Calu3 (cell line): ENCODE measurements around the gene SMAD9. TPM values are rescaled to one million over a fixed set of nuclear protein-coding genes. Genes with fewer than 3 reads are reported as not detected.

ENCODE experiments used
- BruUV-seq: library from RNA; stranded (reverse); fragments of 400-500 nt; replicated peaks from 2 replicates; lab custom pipeline; 2021; lab: Mats Ljungman, UMichigan
- CTCF ChIA-PET: fragments of 300-600 bp; sonication (Branson Sonifier 250); formaldehyde crosslinking; loops from one replicate; lab custom pipeline; 2022; ENCODE audit warnings: antibody characterized with exemption; lab: Charles Lee
- DNase-seq: peaks from one replicate; pipeline ENCODE4 v3.0.0; 2022
- H3K27ac Mint-ChIP-seq: one replicate; pipeline ENCODE4 v1.8.0; 2022; ENCODE audit warnings: mixed read lengths; ENCODE audit not compliant: unreplicated experiment
- H3K27me3 Mint-ChIP-seq: one replicate; pipeline ENCODE4 v1.8.0; 2022; ENCODE audit warnings: mixed read lengths; ENCODE audit not compliant: unreplicated experiment
- H3K36me3 Mint-ChIP-seq: one replicate; pipeline ENCODE4 v1.8.0; 2022; ENCODE audit warnings: mild to moderate bottlenecking, moderate library complexity, mixed read lengths; ENCODE audit not compliant: insufficient read depth, unreplicated experiment
- H3K4me1 Mint-ChIP-seq: one replicate; pipeline ENCODE4 v1.8.0; 2022; ENCODE audit warnings: mild to moderate bottlenecking, low read depth, mixed read lengths; ENCODE audit not compliant: unreplicated experiment
- H3K4me3 Mint-ChIP-seq: one replicate; pipeline ENCODE4 v1.8.0; 2022; ENCODE audit warnings: mild to moderate bottlenecking, low read depth, moderate library complexity, mixed read lengths; ENCODE audit not compliant: unreplicated experiment
- H3K9me3 Mint-ChIP-seq: one replicate; pipeline ENCODE4 v1.8.0; 2022; ENCODE audit warnings: low read depth, mixed read lengths; ENCODE audit not compliant: unreplicated experiment
- CTCF ChIP-seq: fragments of 200-600 bp; IDR thresholded peaks from one replicate; pipeline ENCODE4 v1.8.0; 2022; ENCODE audit warnings: antibody characterized with exemption; ENCODE audit not compliant: unreplicated experiment
- intact Hi-C: fragments of 100-400 bp; cut with micrococcal nuclease; formaldehyde crosslinking; loops from one replicate; pipeline ENCODE4 v1.10.0; 2022; ENCODE audit not compliant: unreplicated experiment
- total RNA-seq: library from RNA; stranded (reverse); gene quantifications from 2 replicates; pipeline ENCODE4 v1.2.3, GENCODE V29; 2022

The SMAD9 gene
- total RNA-seq, 1 experiment from 2014 or later, result 1.8 TPM

- TF ChIP-seq CTCF, result no peak
- H3K36me3 Mint-ChIP-seq, result no peaks in the 10 kb centered on the region
- no peaks in the 10 kb centered on the region for H3K9me3 Mint-ChIP-seq
- peaks cover 16% of the 10 kb centered on the region for H3K4me1 Mint-ChIP-seq
- CTCF ChIA-PET, result interaction anchor here (0.6 kb wide), 1 partner anchor 98 kb away, joined by 3 read pairs; no protein-coding TSS in a partner anchor
- BruUV-seq, result no TSS peak
- peak overlapping the region; percentile 63 for H3K27ac Mint-ChIP-seq
- no peaks in the 10 kb centered on the region for H3K27me3 Mint-ChIP-seq
- intact Hi-C loops, result no loop called here
- H3K4me3 Mint-ChIP-seq, result peak overlapping the region; percentile 18
- peak; percentile 16 for DNase-seq
These were observed 37.1 kb downstream of the SMAD9 start for GRCh38 chr13:36882829-36883390.

GRCh38 chr13:36880961-36881360, 39.1 kb downstream of the SMAD9 start:
- intact Hi-C loops, result no loop called here
- CTCF ChIA-PET, result no interaction called here
- Mint-ChIP-seq H3K4me1 (peaks cover 16% of the 10 kb centered on the region), H3K36me3 (no peaks in the 10 kb centered on the region), H3K27ac (no peak overlapping the region), H3K4me3 (no peak overlapping the region), H3K9me3 (no peaks in the 10 kb centered on the region), H3K27me3 (no peaks in the 10 kb centered on the region)
- no peak for TF ChIP-seq CTCF
- no peak for DNase-seq
- no TSS peak for BruUV-seq

GRCh38 chr13:36879218-36879938, 40.7 kb downstream of the SMAD9 start:
- H3K36me3 Mint-ChIP-seq, result no peaks in the 10 kb centered on the region
- no peak overlapping the region for H3K4me3 Mint-ChIP-seq
- no peak overlapping the region for H3K27ac Mint-ChIP-seq
- no TSS peak for BruUV-seq
- TF ChIP-seq CTCF, result no peak
- intact Hi-C loops, result no loop called here
- no peak for DNase-seq
- H3K9me3 Mint-ChIP-seq, result no peaks in the 10 kb centered on the region
- CTCF ChIA-PET, result no interaction called here
- H3K27me3 Mint-ChIP-seq, result no peaks in the 10 kb centered on the region
- peaks cover 16% of the 10 kb centered on the region for H3K4me1 Mint-ChIP-seq

- intact Hi-C loops, result no loop called here
- Mint-ChIP-seq H3K36me3 (no peaks in the 10 kb centered on the region), H3K9me3 (no peaks in the 10 kb centered on the region), H3K27ac (no peak overlapping the region), H3K27me3 (no peaks in the 10 kb centered on the region), H3K4me3 (no peak overlapping the region), H3K4me1 (peaks cover 8% of the 10 kb centered on the region)
- no peak for DNase-seq
- TF ChIP-seq CTCF, result no peak
- BruUV-seq, result no TSS peak
- CTCF ChIA-PET, result no interaction called here
These were observed 44.1 kb downstream of the SMAD9 start for GRCh38 chr13:36875961-36876360.
